B cell (primary cell): ENCODE data around the gene CENPI. TPM values are rescaled to one million over a fixed set of nuclear protein-coding genes. Genes with fewer than 3 reads are reported as not detected.
A peak's percentile ranks its signal among the peaks of the same experiment; 100 is the strongest.

ENCODE experiments used
- ATAC-seq: fragments of 200-7000 bp; cut with Tn5 transposase; one replicate; pipeline ENCODE4 v1.10.0; 2021; ENCODE audit warnings: low read depth, mild to moderate bottlenecking, moderate number of reproducible peaks, moderate library complexity
- CTCF ChIA-PET: fragments of 350-600 bp; sonication (Branson Sonifier 250); formaldehyde crosslinking; loops from one replicate; lab custom pipeline; 2021; ENCODE audit warnings: antibody characterized with exemption, inconsistent platforms; lab: Charles Lee
- POLR2A ChIA-PET: fragments of 350-600 bp; sonication (Branson Sonifier 250); formaldehyde crosslinking; loops from one replicate; lab custom pipeline; 2021; ENCODE audit warnings: antibody characterized with exemption; lab: Charles Lee
- DNase-seq: peaks from one replicate; pipeline ENCODE4 v3.0.0; 2013
- H2AFZ ChIP-seq: 2 replicates; pipeline ENCODE4 v1.6.1; 2012; ENCODE audit warnings: mild to moderate bottlenecking, low read depth, low read length; ENCODE audit not compliant: insufficient read depth, poor library complexity, severe bottlenecking
- H3K27ac ChIP-seq, 2 donors: 1 replicate in 1 of 2; 2 replicates in 1 of 2; pipeline ENCODE4 v1.5.1; 2012 to 2013; ENCODE audit warnings: low read length in 2 of 2, mild to moderate bottlenecking in 2 of 2, moderate library complexity in 1 of 2
- H3K27me3 ChIP-seq, 4 experiments: fragments of 200-600 bp in 1 of 4; sonication (generic) in 1 of 4; replicated peaks in 1 of 4; 1 replicate in 2 of 4; 2 replicates in 2 of 4; pipeline versions ENCODE4 v1.6.1 to v1.7.0; 2013 to 2016; ENCODE audit warnings: low read length in 3 of 4, mild to moderate bottlenecking in 2 of 4, mixed read lengths in 1 of 4, moderate library complexity in 1 of 4; ENCODE audit not compliant: insufficient read depth in 4 of 4, control insufficient read depth in 3 of 4; ENCODE audit errors: control extremely low read depth in 1 of 4
- H3K36me3 ChIP-seq, 2 experiments: replicated peaks in 1 of 2; 1 replicate in 1 of 2; 2 replicates in 1 of 2; pipeline versions ENCODE4 v1.6.1 to v1.7.1; 2013; ENCODE audit warnings: low read length in 1 of 2; ENCODE audit not compliant: insufficient read depth in 2 of 2, control insufficient read depth in 1 of 2; ENCODE audit errors: control extremely low read depth in 1 of 2, extremely low read depth in 1 of 2
- H3K4me1 ChIP-seq, 2 donors: fragments of 200-600 bp in 1 of 2; sonication (generic) in 1 of 2; 1 replicate in 1 of 2; 2 replicates in 1 of 2; pipeline versions ENCODE4 v1.5.1 to v1.6.1; 2013 to 2017; ENCODE audit warnings: low read length in 2 of 2; ENCODE audit not compliant: control insufficient read depth in 2 of 2, insufficient read depth in 2 of 2
- H3K4me2 ChIP-seq: replicated peaks from 2 replicates; pipeline ENCODE3; 2012; ENCODE audit warnings: mild to moderate bottlenecking, low read depth, low read length; ENCODE audit not compliant: poor library complexity, severe bottlenecking
- H3K4me3 ChIP-seq, 5 experiments: fragments of 200-600 bp in 1 of 5; sonication (generic) in 1 of 5; 1 replicate in 3 of 5; 2 replicates in 2 of 5; pipeline versions ENCODE4 v1.5.1 to v1.7.0; 2011 to 2016; ENCODE audit warnings: low read length in 4 of 5, mild to moderate bottlenecking in 4 of 5, low read depth in 2 of 5, control low read depth in 1 of 5, moderate library complexity in 1 of 5; ENCODE audit not compliant: insufficient read depth in 1 of 5; ENCODE audit errors: control extremely low read depth in 1 of 5, extremely low read depth in 1 of 5
- H3K79me2 ChIP-seq: fragments of 200-600 bp; sonication (generic); one replicate; pipeline ENCODE4 v1.6.0; 2016; ENCODE audit warnings: low read length; ENCODE audit not compliant: control insufficient read depth, insufficient read depth
- H3K9ac ChIP-seq: fragments of 200-600 bp; sonication (generic); 2 replicates; pipeline ENCODE4 v1.6.1; 2017; ENCODE audit warnings: mild to moderate bottlenecking, low read length, moderate library complexity
- H3K9me3 ChIP-seq, 3 donors: one replicate each; pipeline versions ENCODE4 v1.6.1 to v1.7.1; 2013; ENCODE audit warnings: low read length in 2 of 3; ENCODE audit not compliant: control insufficient read depth in 2 of 3, insufficient read depth in 1 of 3; ENCODE audit errors: control extremely low read depth in 1 of 3
- H4K20me1 ChIP-seq: 2 replicates; pipeline ENCODE4 v1.6.0; 2012; ENCODE audit warnings: mild to moderate bottlenecking, low read length; ENCODE audit not compliant: insufficient read depth, control insufficient read depth, poor library complexity, severe bottlenecking
- H3K27ac Mint-ChIP-seq: one replicate; pipeline ENCODE4 v1.8.0; 2021; ENCODE audit warnings: mixed read lengths
- H3K27me3 Mint-ChIP-seq: one replicate; pipeline ENCODE4 v1.8.0; 2021; ENCODE audit warnings: mixed read lengths
- H3K4me1 Mint-ChIP-seq: one replicate; pipeline ENCODE4 v1.8.0; 2021; ENCODE audit warnings: mixed read lengths
- H3K4me3 Mint-ChIP-seq: one replicate; pipeline ENCODE4 v1.8.0; 2021; ENCODE audit warnings: mixed read lengths
- H3K9me3 Mint-ChIP-seq: one replicate; pipeline ENCODE4 v1.8.0; 2022; ENCODE audit warnings: mixed read lengths; ENCODE audit not compliant: insufficient read depth
- EZH2 ChIP-seq: IDR thresholded peaks from 2 replicates; pipeline ENCODE4 v1.6.1; 2012; ENCODE audit warnings: borderline replicate concordance, low read depth, mild to moderate bottlenecking, moderate library complexity, low read length; ENCODE audit not compliant: insufficient read depth, poor library complexity, severe bottlenecking
- WGBS: methylation state at CpG from one replicate; pipeline ENCODE4 v1.1.5; 2013; ENCODE audit warnings: missing lambda C conversion rate; ENCODE audit not compliant: insufficient coverage; 5-methylcytosine and 5-hydroxymethylcytosine counted together
- intact Hi-C: fragments of 100-400 bp; cut with micrococcal nuclease; formaldehyde crosslinking; loops from one replicate; pipeline ENCODE4 v1.10.0; 2022
- polyA minus RNA-seq: library from RNA; depleted of rRNA, polyadenylated mRNA; stranded (reverse); fragments of >200 nt; gene quantifications from 2 replicates; pipeline ENCODE4 v1.2.3, GENCODE V29; 2012
- polyA plus RNA-seq: library from polyadenylated mRNA; depleted of rRNA; stranded (reverse); fragments of >200 nt; gene quantifications from 2 replicates; pipeline ENCODE4 v1.2.3, GENCODE V29; 2012
- total RNA-seq, 2 donors: library from RNA; stranded (reverse); fragments of 120-200 nt in 1 of 2; gene quantifications; 1 replicate in 1 of 2; 2 replicates in 1 of 2; pipeline versions ENCODE4 v1.2.3 to v1.2.4, GENCODE V29; 2013 to 2022
- TF ChIP-seq, protein P1 (sequence below): fragments of 200-600 bp; IDR thresholded peaks from one replicate; pipeline ENCODE4 v1.8.0; 2022; ENCODE audit warnings: antibody characterized with exemption, mild to moderate bottlenecking

Gene CENPI, protein sequence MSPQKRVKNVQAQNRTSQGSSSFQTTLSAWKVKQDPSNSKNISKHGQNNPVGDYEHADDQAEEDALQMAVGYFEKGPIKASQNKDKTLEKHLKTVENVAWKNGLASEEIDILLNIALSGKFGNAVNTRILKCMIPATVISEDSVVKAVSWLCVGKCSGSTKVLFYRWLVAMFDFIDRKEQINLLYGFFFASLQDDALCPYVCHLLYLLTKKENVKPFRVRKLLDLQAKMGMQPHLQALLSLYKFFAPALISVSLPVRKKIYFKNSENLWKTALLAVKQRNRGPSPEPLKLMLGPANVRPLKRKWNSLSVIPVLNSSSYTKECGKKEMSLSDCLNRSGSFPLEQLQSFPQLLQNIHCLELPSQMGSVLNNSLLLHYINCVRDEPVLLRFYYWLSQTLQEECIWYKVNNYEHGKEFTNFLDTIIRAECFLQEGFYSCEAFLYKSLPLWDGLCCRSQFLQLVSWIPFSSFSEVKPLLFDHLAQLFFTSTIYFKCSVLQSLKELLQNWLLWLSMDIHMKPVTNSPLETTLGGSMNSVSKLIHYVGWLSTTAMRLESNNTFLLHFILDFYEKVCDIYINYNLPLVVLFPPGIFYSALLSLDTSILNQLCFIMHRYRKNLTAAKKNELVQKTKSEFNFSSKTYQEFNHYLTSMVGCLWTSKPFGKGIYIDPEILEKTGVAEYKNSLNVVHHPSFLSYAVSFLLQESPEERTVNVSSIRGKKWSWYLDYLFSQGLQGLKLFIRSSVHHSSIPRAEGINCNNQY
- 1.9 and 3.2 TPM in 2 replicates for total RNA-seq
- total RNA-seq (2013) = 1.6 TPM
- 0.19 and 0.28 TPM in 2 replicates for polyA plus RNA-seq
- 1.4 and 1.5 TPM in 2 replicates for polyA minus RNA-seq

DNA sequence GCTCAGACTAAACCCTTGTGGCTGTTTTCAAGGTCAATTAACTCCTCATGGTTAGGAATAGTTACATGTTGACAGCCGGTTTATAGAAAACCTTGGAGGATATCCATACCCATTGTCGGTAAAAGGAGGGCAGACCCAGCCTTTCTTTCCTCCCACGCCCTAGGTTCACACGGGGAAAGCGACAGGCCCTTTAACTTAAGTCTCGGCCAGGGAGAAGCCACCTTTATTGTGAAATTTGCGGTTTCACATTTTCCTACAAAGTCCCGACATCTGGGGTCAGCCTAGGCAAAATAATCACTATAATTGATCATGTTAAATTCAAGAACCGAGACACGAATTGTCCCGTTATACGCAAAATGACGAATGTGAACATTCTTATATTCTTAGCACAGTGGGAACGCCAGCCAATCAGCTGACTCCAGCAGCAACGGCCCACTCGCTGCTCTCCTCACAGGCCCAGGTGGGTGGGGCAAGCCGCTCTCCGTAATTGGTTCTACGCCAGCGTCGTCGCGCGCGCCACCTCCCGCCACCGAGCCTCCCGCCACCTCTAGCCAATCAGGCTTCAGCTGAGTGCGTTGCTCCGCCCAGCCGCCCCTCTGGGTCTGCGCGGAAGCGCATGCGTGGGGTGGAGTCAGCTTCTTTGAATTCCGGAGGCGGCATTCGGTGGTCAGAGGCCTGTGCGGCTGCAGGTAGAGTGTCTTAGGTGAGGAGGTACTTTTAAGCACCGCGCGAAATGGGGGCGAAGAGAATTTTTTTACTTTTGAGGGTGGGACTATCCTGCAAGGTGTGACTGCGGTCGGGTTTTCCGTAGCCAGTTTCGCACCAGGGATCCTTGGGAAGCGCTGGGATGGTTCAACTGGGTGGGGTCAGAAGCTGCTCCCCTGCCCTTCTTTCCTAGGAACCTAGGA lies at the start of gene CENPI:
Gene CENPI (plus strand): TSS at position 659 of the 908 bp plus-strand sequence. CDS start 2,867 bp downstream, outside the sequence.
- 0% methylated on average over 22 of the region's 48 CpGs for WGBS
- H3K79me2 ChIP-seq = no peaks in the 10 kb centered on the region
- no peak for TF ChIP-seq EZH2
- TF ChIP-seq, protein P1, sequence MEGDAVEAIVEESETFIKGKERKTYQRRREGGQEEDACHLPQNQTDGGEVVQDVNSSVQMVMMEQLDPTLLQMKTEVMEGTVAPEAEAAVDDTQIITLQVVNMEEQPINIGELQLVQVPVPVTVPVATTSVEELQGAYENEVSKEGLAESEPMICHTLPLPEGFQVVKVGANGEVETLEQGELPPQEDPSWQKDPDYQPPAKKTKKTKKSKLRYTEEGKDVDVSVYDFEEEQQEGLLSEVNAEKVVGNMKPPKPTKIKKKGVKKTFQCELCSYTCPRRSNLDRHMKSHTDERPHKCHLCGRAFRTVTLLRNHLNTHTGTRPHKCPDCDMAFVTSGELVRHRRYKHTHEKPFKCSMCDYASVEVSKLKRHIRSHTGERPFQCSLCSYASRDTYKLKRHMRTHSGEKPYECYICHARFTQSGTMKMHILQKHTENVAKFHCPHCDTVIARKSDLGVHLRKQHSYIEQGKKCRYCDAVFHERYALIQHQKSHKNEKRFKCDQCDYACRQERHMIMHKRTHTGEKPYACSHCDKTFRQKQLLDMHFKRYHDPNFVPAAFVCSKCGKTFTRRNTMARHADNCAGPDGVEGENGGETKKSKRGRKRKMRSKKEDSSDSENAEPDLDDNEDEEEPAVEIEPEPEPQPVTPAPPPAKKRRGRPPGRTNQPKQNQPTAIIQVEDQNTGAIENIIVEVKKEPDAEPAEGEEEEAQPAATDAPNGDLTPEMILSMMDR = no peak
- ChIA-PET POLR2A (interaction anchor here (0.6 to 1.0 kb wide), 2 partner anchors 321 to 562 kb away, joined by 3 read pairs; partner anchors contain the start of gene ARMCX2), CTCF (interaction anchor here (0.6 kb wide), 2 partner anchors 37 to 87 kb away, joined by 3 read pairs; no protein-coding TSS in a partner anchor)
- peak within 1 kb of the TSS; percentile 51 to 82 (median 67) for H3K4me3 ChIP-seq
- Mint-ChIP-seq H3K27ac (peak within 1 kb of the TSS; percentile 92), H3K27me3 (no peaks in the 10 kb centered on the region), H3K9me3 (no peaks in the 10 kb centered on the region), H3K4me1 (peaks cover 12% of the 10 kb centered on the region), H3K4me3 (peak within 1 kb of the TSS; percentile 95)
- ATAC-seq (peak; percentile 100), DNase-seq (peak; percentile 94)
- intact Hi-C loops = loop anchor here (1.0 to 5.0 kb wide), 3 partner anchors 45 to 277 kb away; partner anchors contain the start of genes CSTF2, TRMT2B and XKRX
- H3K27ac ChIP-seq = peak within 1 kb of the TSS; percentile 70 to 91
- H2AFZ ChIP-seq = peak within 1 kb of the TSS; percentile 73
- H3K4me1 ChIP-seq = peaks cover 0 to 10% of the 10 kb centered on the region in 2 donors
- H3K36me3 ChIP-seq = no peaks in the 10 kb centered on the region
- no peaks in the 10 kb centered on the region for H4K20me1 ChIP-seq
- peak within 1 kb of the TSS; percentile 76 for H3K9ac ChIP-seq
- no peaks in the 10 kb centered on the region for H3K9me3 ChIP-seq
- H3K27me3 ChIP-seq = no peaks in the 10 kb centered on the region
- H3K4me2 ChIP-seq = peak within 1 kb of the TSS; percentile 71
